ENCODE results near the gene SOWAHD.
"Not testable (repeated sequence)": the region's sequence is repeated elsewhere in the genome, so short reads cannot be mapped to it uniquely, and the experiment has no call there.

SOWAHD gene, protein sequence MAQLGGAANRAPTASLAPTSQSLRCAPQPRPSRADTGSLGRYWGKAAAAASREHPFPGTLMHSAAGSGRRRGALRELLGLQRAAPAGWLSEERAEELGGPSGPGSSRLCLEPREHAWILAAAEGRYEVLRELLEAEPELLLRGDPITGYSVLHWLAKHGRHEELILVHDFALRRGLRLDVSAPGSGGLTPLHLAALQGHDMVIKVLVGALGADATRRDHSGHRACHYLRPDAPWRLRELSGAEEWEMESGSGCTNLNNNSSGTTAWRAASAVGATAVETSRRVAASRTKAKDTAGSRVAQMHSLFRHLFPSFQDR

DNA sequence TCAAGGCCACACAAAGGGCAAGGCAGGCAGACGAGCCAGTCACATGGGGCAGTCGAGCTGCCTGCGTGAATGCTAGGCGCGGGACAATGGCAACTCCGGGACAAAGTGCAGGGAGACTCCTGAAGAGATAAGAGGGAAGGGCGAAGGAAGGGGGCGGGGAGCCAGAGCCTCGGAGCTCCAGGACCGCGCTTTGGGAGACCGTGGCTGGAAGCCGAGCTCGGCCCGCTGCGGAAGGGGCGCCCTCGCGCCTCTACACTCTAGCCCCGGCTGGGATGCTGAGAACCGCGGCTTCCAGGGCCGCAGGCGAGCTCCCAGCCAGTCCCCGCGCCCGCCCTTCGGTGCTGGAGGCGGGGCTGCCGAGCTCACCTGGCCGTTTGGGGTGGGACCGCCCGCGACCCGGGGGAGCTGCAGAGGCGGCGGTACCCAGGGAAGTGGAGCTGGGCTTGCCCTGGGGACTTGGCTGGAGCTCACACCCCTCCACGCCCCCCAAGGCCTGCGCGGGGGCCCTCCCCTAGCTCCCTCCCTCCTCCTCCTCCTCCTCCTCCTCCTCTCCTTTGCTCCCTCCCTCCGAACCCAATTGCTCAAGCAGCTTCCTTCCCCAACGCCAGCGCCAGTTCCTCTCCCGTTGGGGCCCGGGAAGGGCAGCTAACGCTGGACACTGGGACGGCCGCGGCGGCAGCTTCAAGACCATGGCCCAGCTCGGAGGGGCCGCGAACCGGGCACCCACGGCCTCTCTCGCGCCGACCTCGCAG lies at the start of gene SOWAHD:
Gene SOWAHD, plus strand, starts transcription at position 610 of the 752 bp plus-strand sequence. Its CDS starts 80 bp downstream, at position 690.
- peak; percentile 33 for DNase-seq (ENCODE audit: low read depth, low spot score)

DNA sequence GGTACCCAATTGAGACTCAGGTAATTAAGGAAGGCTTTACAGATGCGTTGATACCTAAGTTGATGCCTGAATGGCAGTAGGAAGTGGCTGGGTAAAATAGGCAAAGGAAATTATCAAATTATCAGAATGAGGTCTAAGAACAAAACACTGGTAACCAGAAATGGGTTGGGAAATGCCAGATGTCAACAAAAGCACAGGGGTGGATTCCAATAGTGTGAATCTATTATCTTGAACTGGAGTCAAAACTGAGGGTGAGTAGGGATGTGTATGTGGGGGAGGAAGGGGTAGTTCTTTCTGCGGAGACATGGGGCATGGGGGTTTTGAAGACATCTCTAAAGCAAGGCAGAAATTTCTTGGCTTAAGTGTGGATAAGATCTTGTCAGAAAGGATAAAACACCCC lies 49.5 kb upstream of the SOWAHD start:
- no peak for DNase-seq (ENCODE audit: low read depth, low spot score)

DNA sequence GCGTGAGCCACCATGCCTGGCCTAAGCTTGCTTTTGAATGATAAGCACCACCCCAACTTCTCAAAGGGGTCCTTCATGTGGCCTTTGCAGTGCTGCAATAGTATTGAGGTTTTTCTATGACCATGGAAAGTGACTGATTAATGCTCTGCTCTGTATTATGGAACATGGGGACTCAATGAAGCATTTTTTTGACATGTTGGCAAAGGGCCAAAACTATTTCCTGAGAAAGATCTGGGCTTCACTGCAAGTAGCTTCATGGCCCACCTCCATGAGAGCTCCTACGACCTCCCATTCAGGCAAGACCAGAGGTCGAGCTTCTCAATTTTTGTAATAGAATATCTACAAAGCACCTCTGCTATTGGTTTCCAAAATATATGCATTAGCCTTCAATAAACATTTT lies 48.8 kb upstream of the SOWAHD start:
- no peak for DNase-seq (ENCODE audit: low read depth, low spot score)

DNA sequence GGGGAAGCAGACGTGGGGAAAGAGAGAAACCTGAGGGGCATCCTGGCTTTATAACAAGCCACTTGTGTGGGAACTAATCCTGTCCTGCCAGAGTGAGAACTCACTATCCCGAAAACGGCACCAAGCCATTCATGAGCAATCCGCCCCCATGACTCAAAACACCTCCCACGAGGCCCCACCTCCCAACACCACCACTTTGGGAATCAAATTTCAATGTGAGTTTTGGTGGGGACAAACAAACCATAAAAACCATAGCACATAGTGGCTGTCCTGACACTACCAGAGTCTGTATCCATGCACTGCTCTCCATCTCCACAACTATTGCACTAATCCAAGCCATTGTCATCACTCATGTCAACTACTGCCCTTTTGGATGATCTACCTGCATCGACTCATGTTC lies 36.9 kb upstream of the SOWAHD start:
- DNase-seq (ENCODE audit: low read depth, low spot score) = no peak

DNA sequence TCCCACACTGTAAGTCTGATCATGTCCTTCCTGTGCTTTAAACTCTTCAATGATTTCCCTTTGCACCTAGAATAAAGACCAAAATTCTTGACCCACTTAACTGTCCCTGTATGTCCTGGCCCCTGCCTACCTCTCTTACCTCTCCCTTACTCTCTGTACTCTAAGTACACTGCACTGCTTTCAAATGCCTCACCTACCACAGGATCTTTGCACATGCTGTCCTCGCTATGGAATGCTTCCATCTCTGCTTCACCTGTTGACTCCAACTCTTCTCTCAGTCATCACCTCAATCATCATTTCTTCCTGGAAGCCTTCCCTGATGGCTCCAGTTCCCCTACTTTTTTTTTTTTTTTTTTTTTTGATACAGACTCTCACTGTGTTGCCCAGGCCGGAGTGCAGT lies 36.5 kb upstream of the SOWAHD start:
- no peak for DNase-seq (ENCODE audit: low read depth, low spot score)

DNA sequence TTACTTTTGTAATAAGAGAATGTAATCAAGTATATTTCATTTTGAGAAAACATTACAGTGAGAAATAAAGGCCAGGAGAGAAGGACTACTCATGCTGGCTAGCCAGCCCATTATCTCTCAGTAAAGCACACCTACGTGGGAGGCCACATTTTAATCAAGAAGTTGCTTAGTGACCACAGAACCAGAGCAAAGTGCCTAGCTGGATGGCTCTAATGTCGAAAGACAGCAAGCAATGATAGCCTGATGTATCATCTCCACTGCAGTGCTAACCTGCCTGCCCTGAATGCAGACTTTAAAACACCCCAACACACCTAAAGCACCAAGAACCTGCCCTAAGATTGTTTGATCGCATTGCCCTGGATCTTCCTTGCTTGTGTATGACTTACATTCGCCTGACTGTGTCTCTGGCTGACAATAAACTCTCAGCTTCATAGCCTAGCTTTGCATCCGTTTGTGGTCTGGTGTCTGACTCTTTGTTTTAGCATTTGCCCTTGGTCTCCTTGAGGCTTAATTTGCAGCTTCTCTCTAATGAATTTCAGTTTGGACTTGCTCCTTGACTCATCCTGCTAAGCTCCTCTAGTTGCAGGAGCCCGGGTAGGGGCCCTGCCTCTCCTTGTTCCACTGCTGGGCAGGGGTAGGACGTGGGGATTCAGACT lies 31.4 kb upstream of the SOWAHD start:
- no peak for DNase-seq (ENCODE audit: low read depth, low spot score)

DNA sequence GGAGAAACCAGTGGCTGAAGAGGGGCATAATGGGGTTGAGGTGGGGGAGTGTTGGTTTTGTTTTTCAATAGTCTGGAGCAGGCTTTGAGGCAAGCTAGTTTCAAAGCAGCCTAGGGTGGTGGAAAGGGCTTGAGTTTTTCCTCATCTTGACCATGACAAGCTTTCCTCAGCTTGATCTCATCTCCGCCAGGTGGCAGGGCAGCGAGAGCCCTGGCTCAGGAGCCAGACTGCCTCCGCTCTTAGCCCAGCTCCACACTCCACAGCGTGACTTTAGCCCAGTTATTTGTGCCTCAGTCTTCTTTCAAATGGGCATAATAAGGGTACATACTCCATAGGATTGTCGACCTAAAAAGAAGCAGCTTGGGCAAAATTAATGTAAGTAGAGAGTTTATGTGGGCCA lies 29.9 kb upstream of the SOWAHD start:
- DNase-seq (ENCODE audit: low read depth, low spot score) = no peak

DNA sequence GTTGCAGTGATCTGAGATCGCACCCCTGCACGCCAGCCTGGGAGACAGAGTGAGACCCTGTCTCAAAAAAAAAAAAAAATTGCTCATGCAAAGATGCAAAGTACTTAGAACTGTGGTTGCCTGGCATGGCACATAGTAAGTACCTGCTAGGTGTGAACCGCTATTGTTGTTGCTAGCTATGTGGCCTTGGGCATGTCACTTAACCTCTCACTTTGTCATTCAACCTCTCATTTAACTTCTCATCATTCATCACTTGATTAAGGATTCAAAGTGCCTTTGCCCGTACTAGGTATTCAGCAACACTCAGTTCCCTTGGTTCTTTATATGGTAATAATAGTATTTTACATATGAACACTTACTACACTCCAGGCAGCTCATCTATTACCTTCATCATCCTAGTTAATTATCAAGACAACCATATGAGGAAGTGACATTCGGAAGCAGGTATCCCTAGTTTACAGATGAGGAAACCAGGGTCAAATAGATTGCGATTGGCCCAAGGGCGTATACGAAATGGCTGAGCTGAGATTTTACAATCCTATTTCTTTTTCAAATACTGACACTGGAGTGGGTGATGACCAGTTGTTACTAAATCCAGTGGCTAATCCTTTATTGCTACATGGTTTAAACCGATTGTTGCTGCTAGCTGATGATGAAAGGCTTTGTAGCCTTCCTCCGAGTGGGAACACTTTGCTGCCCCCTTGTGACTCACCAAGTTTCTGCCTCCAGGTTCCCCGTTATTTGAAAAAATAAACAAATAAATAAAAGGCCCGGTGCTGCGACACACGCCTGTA lies 28.8 kb upstream of the SOWAHD start:
- DNase-seq (ENCODE audit: low read depth, low spot score) = peak; percentile 66

DNA sequence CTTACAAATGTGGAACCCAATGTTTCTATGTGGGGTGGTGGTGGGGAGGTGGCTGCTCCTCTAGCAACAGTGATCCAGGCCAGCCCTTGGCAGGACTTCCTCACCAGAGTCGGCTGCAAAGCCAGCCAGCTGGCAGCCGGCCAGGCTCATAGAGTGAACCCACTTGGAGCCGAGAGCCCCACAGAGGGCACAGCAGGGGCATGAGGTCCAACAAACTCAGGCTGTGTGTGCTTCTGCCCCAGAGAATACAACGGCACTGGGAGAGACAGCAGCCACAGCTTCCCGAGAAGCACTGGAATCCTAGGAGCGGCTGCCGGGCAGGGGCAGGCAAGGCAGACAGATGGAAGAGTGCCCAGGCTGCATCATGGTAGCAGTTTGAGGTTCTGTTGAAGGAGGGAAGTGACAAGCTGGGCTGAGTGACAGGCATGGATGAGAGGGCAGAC lies 23.5 kb upstream of the SOWAHD start:
- DNase-seq (ENCODE audit: low read depth, low spot score) = peak; percentile 64

DNA sequence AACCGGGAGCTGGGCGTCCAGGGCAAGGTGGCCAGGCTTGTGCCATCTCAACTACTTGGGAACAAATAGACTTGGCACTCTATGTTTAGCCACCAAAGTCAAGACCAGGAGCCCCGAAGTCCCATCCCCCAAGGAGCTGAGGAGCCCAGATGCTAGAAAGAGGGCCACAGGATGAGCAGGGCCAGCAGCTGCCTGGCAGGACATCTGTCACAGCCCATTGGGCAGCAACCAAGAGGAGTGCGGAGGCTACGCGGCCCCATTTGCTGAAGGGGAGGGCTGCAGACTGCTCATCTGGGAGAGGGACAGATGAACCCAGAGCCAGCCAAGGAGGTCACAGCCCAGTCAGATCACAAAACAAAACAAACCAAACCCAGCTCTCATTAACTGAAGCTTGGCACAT lies 22.9 kb upstream of the SOWAHD start:
- no peak for DNase-seq (ENCODE audit: low read depth, low spot score)

DNA sequence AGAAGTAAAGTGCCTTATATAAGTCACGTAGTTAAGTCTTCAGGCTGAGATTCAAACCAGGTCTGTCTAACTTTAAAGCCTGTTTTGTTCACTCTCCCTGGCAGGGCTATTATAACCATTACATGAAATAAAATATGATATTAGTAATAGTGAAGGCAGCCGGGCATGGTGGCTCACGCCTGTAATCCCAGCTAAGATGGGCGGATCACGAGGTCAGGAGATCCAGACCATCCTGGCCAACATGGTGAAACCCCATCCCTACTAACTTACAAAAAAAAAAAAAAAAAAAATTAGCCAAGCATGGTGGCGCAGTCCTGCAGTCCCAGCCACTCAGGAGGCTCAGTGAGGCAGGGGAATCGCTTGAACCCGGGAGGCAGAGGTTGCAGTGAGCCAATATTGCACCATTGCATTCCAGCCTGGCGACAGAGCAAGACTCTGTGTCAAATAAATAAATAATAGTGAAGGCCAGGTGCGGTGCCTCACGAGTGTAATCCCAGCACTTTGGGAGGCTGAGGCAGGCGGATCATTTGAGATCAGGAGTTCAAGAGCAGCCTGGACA lies 22.1 kb upstream of the SOWAHD start:
- DNase-seq (ENCODE audit: low read depth, low spot score) = no peak

DNA sequence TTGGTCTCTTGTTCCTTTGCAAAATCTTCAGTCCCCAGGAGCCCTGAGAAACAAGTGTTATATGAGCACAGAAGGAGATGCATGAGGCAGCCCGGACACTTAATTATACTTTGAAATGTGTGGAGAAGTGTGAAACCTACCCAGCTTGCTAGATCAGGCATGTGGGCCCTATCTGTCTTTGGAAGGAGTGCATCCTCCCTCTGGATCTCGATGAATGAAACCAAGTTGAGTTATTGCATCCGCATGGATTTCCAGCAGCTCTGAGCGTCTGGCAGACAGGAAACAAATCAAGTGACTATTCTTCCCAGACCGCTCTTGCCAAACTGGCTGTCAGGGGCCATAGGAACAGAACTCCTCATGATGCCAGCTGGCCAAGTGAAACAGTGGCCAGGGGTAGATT lies 19.6 kb upstream of the SOWAHD start:
- no peak for DNase-seq (ENCODE audit: low read depth, low spot score)

DNA sequence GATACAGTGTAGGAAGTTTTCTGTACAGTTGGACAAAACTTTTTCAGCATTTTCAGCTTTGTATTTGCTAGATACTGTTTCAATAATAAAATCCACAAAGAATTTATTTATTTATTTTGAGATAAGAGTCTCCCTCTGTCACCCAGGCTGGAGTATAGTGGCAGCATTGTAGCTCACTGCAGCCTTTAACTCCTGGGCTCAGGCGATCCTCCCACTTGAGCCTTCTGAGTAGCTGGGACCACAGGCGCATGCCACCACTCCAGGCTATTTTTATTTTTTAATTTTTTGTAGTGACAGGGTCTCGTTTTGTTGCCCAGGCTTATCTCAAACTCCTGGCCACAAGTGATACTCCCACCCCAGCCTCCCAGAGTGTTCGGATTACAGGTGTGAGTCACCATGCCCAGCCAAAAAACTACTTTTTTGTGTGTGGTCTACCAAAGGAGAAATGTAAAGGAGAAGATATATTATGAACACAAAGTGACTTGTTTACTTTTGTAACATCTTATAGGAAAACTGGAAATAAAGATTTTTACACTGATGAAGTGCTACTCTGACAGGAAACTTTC lies 13.0 kb upstream of the SOWAHD start:
- DNase-seq (ENCODE audit: low read depth, low spot score) = no peak

DNA sequence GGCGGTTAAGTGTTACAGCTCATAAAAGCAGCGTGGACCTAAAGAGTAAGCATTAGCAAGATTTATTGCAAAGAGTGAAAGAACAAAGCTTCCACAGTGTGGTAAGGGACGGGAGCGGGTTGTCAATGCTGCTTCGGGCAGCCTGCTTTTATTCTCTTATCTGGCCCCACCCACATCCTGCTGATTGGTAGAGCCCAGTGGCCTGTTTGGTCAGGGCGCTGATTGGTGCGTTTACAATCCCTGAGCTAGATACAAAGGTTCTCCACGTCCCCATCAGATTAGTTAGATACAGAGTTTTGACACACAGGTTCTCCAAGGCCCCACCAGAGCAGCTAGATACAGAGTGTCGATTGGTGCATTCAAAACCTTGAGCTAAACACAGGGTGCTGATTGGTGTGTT lies 8.3 kb upstream of the SOWAHD start:
- DNase-seq (ENCODE audit: low read depth, low spot score) = not testable (repeated sequence)

DNA sequence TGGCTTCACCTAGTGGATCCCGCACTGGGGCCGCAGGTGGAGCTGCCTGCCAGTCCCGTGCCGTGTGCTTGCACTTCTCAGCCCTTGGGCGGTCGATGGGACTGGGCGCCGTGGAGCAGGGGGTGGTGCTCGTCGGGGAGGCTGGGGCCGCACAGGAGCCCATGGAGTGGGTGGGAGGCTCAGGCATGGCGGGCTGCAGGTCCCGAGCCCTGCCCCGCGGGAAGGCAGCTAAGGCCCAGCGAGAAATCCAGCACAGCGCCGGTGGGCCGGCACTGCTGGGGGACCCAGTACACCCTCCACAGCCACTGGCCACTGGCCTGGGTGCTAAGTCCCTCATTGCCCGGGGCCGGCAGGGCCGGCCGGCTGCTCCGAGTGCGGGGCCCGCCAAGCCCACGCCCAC lies 7.6 kb upstream of the SOWAHD start:
- DNase-seq (ENCODE audit: low read depth, low spot score) = not testable (repeated sequence)

DNA sequence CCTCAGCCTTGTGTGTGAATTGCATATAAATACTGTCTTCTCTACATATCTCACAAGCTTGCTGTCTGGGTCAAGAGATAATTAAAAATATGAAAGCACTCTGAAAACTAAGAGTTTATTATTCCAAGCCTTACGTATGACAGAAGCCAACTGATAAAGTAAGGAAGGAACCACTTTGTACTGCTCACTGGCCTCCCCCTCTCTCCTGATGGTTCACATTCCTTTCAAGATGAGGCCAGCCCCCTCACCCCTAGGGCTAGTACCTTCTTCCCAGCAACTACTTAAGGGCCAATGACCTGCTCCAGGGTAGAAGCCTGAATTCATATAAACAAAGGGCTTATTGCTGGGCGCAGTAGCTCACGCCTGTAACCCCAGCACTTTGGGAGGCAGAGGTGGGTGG lies 5.4 kb upstream of the SOWAHD start:
- DNase-seq (ENCODE audit: low read depth, low spot score) = no peak

DNA sequence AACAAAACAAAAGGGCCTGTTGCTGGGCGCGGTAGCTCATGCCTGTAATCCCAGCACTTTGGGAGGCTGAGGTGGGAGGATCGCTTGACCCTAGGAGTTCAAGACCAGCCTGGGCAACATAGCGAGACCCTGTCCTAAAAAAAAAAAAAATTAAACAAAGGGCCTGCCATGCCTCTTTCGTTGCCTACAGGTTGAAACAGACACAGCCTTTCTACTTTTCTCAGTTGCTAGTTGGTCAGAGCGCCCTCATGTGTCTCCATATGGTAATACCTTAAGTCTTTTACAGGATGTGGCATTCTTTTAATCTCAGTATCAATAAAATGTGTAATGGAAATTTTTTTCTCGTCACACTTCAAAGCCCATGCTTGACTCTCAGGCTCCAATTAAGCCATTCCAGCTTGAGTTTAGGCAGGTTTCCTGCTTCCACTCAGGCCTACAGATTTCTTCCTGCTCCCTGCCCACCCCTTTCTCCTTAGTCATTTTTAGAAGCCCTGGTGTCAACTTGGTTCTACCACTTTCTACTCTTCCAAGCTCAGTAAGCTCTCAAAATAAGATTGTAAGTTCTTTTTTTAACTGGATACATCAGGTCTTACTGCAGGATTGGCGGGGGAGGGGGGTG lies 4.6 kb upstream of the SOWAHD start:
- DNase-seq (ENCODE audit: low read depth, low spot score) = peak; percentile 45

DNA sequence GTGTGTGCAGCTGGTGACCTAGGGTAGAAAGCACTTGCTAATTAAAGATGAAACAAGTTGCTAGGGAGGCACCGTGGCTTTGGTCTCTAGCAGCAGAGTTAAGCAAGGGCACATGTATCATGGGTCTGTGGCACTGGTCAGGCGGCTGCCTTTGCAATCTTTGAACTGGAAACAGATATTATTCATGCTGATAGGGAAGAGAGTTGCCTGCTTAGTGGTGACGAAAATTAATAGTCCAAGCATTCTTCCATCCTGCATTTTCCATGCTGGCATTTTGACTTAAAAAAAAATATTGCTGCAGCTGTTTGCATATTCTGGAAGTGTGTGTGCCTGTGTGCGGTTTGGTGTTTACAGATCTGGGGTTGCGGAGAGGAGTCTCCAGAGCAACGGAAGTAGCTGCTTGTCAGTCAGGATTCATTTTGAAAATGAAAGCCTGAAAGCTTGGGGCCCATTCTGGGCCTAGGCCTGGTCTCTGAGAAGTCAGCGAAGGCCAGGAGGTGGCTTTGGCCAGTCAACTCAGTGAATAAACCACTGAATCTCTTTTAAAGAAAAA lies 2.3 kb upstream of the SOWAHD start:
- DNase-seq (ENCODE audit: low read depth, low spot score) = no peak

DNA sequence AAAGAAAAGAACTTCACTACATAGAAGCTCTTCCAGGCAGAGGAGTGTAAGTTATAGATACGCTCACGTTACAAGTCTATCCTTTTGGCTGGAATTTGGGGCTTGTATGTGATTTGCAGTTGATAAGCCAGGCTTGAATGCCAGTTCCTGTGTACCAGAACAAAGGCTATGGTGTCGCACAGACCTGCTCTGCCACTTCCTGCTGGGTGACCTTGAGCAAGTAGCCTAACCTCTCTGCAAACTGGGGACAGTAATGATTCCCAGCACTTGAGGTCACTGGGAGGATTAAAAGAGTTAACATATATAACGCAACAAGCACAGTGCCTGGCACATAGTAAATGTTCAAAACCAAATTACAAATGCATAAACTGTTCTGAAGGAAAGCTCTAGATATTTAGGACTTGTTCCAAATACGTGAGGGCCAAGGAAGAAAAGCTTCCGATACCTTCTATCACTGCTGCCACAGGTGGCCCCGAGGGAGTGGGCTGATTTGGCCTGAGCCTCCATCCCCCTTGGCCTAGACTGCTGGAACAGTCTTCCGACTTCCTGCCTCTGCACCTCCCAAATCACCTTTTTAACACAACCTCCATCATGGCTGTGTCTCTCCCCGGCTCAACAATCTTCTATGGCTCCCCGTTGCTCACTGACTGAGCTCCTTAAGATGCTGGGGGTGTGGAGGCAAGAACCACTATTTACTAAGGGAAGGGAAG lies 1.3 kb upstream of the SOWAHD start:
- no peak for DNase-seq (ENCODE audit: low read depth, low spot score)

DNA sequence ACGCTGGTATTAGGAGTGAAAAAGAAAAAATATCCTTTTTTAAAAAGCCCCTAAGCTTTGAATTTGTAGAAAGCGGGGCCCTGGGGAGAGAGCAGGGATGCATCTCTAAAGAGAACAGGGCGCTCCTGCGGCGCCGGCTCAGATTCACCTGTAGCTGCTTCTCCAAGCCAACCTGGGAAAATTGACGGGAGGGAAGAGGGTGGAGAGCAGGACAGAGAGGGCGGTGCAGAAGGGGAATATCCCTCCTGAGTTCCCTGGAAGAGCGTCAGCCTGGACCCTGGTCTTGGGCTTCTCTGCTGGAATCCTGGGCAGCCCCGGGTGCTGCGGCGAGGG lies 776 bp upstream of the SOWAHD start:
- no peak for DNase-seq (ENCODE audit: low read depth, low spot score)

Measured in astrocyte of the hippocampus (primary cell).